GM21390 (cell line): ENCODE data around the gene GPRC5B.
A peak's percentile ranks its signal among the peaks of the same experiment; 100 is the strongest.

Experiments
- ATAC-seq: cut with Tn5 transposase; IDR thresholded peaks from one replicate; pipeline ENCODE4 v1.9.1; 2021; ENCODE audit not compliant: unreplicated experiment

The GPRC5B gene

DNA sequence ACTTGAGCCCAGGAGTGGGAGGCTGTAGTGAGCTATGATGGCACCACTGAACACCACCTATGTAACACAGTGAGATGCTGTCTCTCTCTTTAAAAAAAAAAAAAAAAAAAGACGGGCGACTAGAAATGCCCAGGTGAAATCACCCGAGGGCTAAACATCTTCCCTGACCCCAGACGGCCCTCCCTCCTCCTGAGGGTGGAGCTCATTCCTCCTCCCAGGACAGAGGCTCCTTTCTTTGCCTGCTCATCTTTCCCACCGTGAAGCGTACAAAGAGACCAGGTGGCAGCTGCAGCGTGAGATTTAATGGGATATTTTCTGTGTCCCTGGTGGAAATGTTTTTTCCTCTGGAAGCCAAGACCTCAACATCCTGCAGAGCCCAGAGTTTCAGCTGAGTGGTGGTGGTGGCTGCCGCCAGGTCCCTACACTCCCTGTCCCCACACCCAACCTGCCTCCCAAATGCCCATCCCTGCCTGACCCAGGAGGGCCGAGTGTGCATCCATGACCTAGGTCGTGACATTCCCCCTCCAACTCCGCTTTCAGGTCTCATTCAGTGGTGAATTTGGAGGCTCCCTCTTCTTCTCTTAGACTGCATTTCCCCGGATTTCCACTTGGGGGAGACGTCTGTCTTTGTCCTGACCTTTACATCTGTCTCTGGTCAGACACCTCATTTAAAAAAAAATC lies 14.4 kb upstream of the GPRC5B start:
- ATAC-seq = no peak

DNA sequence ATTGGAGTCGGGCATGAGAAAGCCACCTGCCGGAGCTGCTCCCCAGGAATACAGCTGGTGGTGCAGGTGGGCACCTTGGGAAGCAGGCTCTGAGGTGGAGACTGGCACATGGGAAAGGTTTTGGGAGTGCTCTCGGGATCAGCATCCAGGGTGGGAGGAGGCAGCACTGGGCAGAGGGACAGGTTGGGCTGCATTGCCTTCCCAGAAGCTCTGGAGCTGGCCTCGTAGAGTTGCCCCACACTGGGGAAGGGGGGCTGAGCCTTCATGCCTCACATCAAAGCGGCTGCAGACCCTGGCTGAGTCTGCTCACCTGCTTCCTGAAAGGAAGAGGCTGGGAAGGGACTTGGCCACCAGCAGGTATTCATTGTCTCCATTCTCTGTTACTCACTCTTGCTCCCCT lies 13.5 kb upstream of the GPRC5B start:
- no peak for ATAC-seq

DNA sequence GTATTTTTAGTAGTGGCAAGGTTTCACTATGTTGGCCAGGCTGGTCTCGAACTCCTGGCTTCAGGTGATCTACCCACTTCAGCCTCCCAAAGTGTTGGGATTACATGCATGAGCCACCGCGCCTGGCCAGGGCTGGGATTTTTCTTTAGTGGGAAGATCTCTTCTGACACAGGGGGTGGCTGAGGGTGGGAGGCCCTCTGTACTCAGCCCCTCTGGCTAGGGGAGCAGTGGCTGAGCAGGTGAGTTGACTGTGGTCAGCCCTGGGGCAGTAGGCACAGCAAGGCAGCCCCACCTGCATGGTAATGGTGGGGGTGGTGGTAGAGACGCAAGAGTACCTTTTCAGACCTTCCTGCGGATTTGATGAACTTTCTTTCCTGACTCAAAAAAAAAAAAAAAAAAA lies 12.3 kb upstream of the GPRC5B start:
- ATAC-seq = no peak

DNA sequence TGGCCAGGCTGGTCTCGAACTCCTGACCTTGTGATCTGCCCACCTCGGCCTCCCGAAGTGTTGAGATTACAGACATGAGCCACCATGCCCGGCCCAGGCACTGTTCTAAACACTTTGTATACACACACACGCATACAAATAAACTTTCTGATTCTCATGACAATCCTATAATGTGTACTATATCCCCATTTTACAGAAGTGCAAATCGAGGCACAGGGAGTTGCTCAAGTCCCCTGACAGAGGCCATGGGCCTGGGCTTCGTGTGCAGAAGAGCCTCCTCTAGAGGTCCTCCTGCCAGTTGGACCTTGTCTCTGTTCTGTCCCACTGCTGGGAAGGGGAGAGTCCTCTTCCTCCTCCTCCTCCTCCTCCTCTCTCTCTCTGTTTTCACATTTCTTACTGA lies 9.9 kb upstream of the GPRC5B start:
- no peak for ATAC-seq

DNA sequence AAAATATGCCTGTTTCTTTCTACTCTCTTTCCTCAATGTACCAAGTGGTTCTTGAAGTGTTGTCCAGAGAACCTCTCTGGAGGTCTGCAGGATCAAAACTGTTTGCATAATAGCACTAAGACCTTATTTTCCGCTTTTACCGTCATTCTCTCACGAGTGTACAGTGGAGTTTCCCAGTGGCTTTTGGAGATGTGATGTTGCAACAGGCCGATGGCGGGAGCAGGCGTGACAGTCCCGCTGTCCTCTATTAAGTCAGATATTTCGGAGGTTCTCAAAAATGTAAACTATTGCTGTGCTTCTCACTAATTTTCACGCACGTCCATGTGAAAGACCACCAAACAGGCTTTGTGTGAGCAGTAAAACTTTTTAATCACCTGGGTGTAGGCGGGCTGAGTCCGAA lies 8.3 kb upstream of the GPRC5B start:
- ATAC-seq = no peak

DNA sequence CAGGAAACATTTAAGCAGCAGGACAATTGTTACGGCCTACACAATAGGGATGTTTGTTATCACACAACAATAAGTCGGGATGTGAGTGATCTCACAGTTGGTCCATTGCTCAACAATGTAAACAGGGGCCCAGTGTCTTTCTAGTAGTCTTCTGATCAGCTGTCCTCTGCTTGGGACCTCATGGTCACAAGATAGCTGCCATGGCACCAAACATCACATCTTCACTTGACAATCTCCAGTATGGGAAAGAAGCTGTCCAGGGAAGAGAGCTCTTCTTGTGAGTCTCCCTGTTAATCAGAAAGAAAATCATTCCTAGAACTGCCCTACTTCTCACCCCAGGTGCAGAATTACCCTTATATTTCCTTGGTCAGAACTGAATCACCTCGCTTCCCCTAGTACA lies 6.3 kb upstream of the GPRC5B start:
- no peak for ATAC-seq

GRCh38 chr16:19888834-19889233 lies 4.2 kb upstream of the GPRC5B start:
- ATAC-seq = no peak

DNA sequence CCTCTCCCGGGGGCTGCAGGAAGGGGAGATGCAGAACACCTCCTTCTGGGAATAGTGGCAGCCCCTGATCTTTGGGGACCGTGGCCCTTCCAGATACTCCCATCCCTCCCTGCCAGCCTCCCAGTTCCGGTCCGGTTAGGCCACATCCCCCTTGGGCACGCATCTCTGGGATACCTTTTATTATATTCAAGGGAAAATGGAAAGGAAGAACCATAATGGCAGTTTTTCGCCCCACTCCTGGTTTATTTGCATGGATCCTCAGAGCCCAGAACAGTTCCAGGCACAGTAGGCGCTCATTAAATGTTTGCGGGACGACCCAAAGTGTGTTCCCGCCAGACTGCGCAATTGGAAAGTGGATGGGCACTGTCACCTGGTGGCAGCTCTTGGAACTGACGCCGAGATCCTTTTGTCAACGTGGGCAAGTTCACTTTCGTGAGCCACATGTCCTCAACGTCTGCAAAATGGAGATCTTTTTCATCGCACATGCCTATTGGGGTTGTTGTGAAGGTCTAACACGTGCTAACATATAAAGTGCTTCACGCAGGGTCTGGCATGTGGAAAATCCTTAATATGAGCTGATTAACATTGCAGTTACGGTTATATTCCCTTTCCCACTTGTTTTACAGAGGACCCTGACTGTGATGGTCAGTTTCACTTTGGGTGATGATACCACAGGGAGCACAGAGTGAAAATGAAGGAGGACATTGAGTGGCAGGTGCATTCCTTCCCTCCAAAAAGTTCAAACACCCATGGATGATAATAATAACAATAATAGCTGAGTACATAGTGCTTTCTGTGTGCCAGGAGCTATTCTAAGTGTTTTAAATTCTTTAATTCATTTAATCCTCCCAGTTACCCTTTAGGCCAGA lies 1.7 kb upstream of the GPRC5B start:
- ATAC-seq = peak; percentile 63

- no peak for ATAC-seq
Observed at GRCh38 chr16:19885451-19886072, 914 bp upstream of the GPRC5B start.

DNA sequence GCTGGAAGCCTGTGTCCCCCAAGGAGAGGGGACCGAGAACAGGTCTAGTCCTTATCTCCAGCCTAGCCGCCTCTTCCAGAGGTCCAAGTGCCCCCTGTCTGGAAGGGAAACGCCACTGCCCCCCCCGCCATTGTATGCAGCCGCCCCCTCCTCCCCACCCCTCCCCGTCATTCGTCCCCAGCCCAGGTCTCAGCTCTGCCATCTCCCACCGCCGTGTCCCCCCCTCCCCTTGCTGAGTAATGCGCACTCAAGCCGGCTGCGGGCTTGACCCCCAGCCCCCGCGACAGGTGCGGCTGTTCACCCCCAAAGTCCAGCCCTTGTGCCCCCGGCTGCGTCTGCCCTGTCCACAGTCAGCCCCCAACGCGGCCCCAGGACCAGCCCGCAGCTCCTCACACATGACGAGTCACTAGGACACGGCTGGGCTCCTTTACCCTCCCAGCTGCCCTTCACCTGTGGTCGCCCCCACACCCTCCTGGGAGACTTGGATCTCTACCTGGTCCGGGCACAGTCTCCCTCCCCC lies 622 bp downstream of the GPRC5B start:
- no peak for ATAC-seq

DNA sequence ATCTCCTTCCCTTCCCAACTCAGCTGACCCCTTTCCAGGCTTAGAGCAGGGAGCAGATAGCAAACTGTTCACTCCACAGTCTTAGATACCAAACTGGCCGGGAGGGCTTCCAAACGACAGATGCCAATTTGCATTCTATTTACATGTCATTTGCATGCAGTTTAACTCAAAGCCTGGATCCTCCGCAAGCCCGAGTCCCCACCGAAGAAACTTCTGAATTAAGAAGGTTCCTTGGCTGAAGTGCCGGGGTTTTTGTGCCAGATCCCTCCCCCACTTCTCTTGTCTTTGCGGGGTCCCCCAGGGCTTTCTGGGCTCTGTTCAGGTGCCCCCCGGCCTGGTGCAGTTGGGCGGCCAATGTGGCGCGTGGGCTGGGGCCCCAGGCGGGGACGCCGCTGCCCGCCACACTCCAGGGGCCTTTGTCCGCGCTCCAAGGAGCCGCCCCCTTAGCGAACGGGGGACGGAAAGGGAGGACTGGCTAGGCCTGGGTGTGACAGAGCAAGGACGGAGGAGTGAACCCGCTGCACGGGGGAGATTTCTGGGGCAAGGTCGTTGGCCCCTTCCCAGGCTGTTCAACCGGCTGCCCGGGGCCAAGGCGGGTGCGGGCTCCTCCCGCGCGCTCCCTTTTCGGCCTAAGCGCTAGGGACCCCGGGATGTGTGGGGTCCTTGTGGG lies 1.2 kb downstream of the GPRC5B start:
- no peak for ATAC-seq

DNA sequence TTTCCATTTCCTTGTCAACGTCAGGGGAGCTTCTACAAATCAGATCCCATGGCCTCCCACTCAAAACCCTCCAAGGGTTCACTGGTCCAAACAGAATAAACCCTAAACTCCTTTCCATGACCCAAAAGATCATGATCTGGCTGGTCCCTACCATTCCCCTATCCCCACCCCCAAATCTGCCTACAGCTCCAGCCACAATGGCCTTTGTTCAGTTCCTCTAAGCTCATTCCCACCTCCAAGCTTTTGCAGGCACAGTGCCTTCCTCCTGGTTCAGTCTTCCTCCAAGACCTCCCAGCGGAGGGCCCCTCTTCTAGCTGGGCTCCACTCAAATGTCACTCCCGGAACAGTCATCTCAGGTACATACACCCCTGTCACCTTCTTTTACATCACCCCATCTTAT lies 2.0 kb downstream of the GPRC5B start:
- no peak for ATAC-seq

- no peak for ATAC-seq
Observed at GRCh38 chr16:19882186-19882585, 2.5 kb downstream of the GPRC5B start.

DNA sequence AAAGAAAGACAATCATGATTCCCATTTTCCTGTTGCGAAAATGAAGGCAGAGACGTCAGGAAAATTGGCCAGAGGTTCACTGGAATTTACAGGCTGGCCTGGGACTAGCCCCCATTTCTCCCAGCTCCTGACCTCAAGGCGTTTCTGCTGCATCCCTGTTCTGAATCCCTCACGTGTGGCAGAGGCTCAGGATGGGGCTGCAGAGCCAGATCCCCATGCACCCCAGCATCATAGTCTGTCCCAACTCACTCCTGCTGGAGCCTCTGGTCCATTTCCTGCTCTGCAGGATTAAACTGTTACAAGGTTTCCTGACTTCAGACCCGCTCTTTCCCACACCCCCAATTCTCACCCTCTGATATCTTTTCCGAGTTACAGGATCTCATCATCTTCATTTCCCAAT lies 2.9 kb downstream of the GPRC5B start:
- no peak for ATAC-seq

- no peak for ATAC-seq
Observed at GRCh38 chr16:19881028-19881427, 3.6 kb downstream of the GPRC5B start.

- no peak for ATAC-seq
Observed at GRCh38 chr16:19879241-19879792, 5.3 kb downstream of the GPRC5B start.

- no peak for ATAC-seq
Observed at GRCh38 chr16:19878757-19879156, 5.9 kb downstream of the GPRC5B start.

GRCh38 chr16:19876501-19877059 lies 8.1 kb downstream of the GPRC5B start:
- ATAC-seq = no peak

DNA sequence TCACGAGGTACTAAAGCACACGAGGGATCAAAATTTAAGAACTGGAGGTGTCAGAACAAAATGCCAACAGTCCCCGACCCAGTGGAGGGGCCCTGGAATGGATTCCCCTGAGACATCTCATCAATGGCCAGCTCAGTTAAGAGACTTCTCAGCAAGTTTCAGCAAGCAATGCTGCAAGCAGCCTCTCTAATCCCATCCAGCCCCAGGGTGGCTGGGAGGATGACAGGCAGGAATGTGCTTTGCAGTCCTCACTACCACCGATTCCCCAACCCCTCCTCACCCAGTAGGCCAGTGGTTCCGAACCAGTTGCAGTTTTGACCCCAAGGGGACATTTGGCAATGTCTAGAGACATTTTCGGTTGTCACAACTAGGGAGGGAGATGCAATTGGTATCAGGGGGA lies 8.7 kb downstream of the GPRC5B start:
- ATAC-seq = no peak

- no peak for ATAC-seq
Observed at GRCh38 chr16:19874851-19875546, 9.6 kb downstream of the GPRC5B start.
